Fibroblast of lung (primary cell): ENCODE measurements around the gene NPSR1.

Experiments used
- CTCF ChIP-seq, 2 donors: IDR thresholded peaks in 1 of 2; conservative IDR thresholded peaks in 1 of 2; 1 replicate in 1 of 2; 2 replicates in 1 of 2; pipeline ENCODE4 v1.5.1; 2011 to 2012; ENCODE audit warnings: low read length in 2 of 2, control low read depth in 1 of 2, inconsistent platforms in 1 of 2, low read depth in 1 of 2, mild to moderate bottlenecking in 1 of 2
- EZH2 ChIP-seq: IDR thresholded peaks from 2 replicates; pipeline ENCODE4 v1.5.1; 2012; ENCODE audit warnings: low read length, control low read depth, mild to moderate bottlenecking; ENCODE audit errors: missing control alignments

GRCh38 chr7:34656041-34656440 is 2.0 kb upstream of the NPSR1 start:
- TF ChIP-seq CTCF (conservative IDR thresholded peaks at IDR 0.05 in 1 of 2, IDR thresholded peaks at IDR 0.05 in 1 of 2; ENCODE audit: low read depth in 1 of 2, low read length in 2 of 2) (no peak), EZH2 (no peak)
